Kidney (tissue), 14 donors: ENCODE results near the gene PLB1. TPM values are rescaled to one million over a fixed set of nuclear protein-coding genes. Genes with fewer than 3 reads are reported as not detected.

ENCODE experiments used
- DNase-seq, 5 donors: peaks; one replicate each; pipeline ENCODE4 v3.0.0-alpha.2; 2013 to 2020
- FAIRE-seq: peaks from 2 replicates; lab custom pipeline; 2012; peaks lifted over from hg19 to GRCh38; lab: Jason Lieb, UNC
- H3K27ac ChIP-seq, 2 donors: one replicate each; pipeline ENCODE4 v1.7.0; 2013; ENCODE audit warnings: low read depth in 2 of 2, low read length in 2 of 2, inconsistent platforms in 1 of 2
- H3K27me3 ChIP-seq: one replicate; pipeline ENCODE4 v1.7.1; 2013; ENCODE audit warnings: low read length, inconsistent platforms; ENCODE audit not compliant: control insufficient read depth, insufficient read depth
- H3K36me3 ChIP-seq, 3 donors: one replicate each; pipeline versions ENCODE4 v1.7.0 to v1.7.1; 2013; ENCODE audit warnings: low read length in 3 of 3, control low read depth in 1 of 3, inconsistent platforms in 1 of 3; ENCODE audit not compliant: insufficient read depth in 3 of 3, control insufficient read depth in 2 of 3
- H3K4me1 ChIP-seq, 3 donors: one replicate each; pipeline versions ENCODE4 v1.7.0 to v1.7.1; 2013; ENCODE audit warnings: low read length in 3 of 3, inconsistent platforms in 1 of 3, low read depth in 1 of 3; ENCODE audit not compliant: control insufficient read depth in 2 of 3, insufficient read depth in 2 of 3
- H3K4me3 ChIP-seq, 3 donors: one replicate each; pipeline versions ENCODE4 v1.7.0 to v1.8.1; 2013; ENCODE audit warnings: low read length in 3 of 3, control low read depth in 1 of 3, inconsistent platforms in 1 of 3
- H3K9ac ChIP-seq, 3 donors: one replicate each; pipeline versions ENCODE4 v1.7.0 to v1.7.1; 2013; ENCODE audit warnings: low read length in 3 of 3, control low read depth in 1 of 3, inconsistent platforms in 1 of 3
- H3K9me3 ChIP-seq, 3 donors: one replicate each; pipeline versions ENCODE4 v1.7.0 to v1.7.1; 2013; ENCODE audit warnings: low read length in 3 of 3, control low read depth in 1 of 3, inconsistent platforms in 1 of 3; ENCODE audit not compliant: control insufficient read depth in 2 of 3, insufficient read depth in 1 of 3
- CTCF ChIP-seq: IDR thresholded peaks from 3 replicates; pipeline ENCODE4 v1.5.1; 2012; ENCODE audit warnings: mild to moderate bottlenecking, moderate library complexity, borderline replicate concordance; ENCODE audit not compliant: insufficient read depth; ENCODE audit errors: extremely low read depth
- intact Hi-C: fragments of 100-400 bp; cut with DNase I; formaldehyde crosslinking; loops from one replicate; pipeline ENCODE4 v1.11.1; 2022
- polyA plus RNA-seq: library from polyadenylated mRNA; stranded (reverse); fragments of 350-450 nt; fragmentation: Illumina TruSeq; extraction: RNeasy Lipid Tissue Mini Kit (QIAGEN cat#74804); gene quantifications from one replicate; pipeline ENCODE4 v1.2.3, GENCODE V29; 2014; ENCODE audit warnings: low read depth, low replicate concordance; ENCODE audit not compliant: insufficient read depth
- total RNA-seq: library from RNA; stranded (reverse); fragmentation: NEBNext Ultra II Directional; extraction: Animal tissue kit (Norgen Biotek cat#: 25700); gene quantifications from one replicate; pipeline ENCODE4 v1.2.1, GENCODE V29; 2021
- donor health status: control.
- donor health status: control.
- donor health status: control.
- donor health status: control.
- donor health status: control.
- donor health status: DM: yes; HTN: yes; CAD: no.
- donor health status: Normal renal cell carcinoma (clear cell type).

Gene PLB1
- total and polyA plus RNA-seq, 2 donors from 2014 or later = 0.95 to 6.8 TPM

- no peak for TF ChIP-seq CTCF
- intact Hi-C loops = no loop called here
- DNase-seq (no peak), FAIRE-seq (no peak)
- no peaks in the 10 kb centered on the region for H3K27me3 ChIP-seq
- H3K36me3 ChIP-seq = no peaks in the 10 kb centered on the region
- H3K9ac ChIP-seq = no peak overlapping the region
- H3K27ac ChIP-seq = no peak overlapping the region
- no peaks in the 10 kb centered on the region for H3K4me1 ChIP-seq
- no peaks in the 10 kb centered on the region for H3K9me3 ChIP-seq
- no peak overlapping the region for H3K4me3 ChIP-seq
These were observed 42.8 kb downstream of the PLB1 start for GRCh38 chr2:28538652-28539051.

DNA sequence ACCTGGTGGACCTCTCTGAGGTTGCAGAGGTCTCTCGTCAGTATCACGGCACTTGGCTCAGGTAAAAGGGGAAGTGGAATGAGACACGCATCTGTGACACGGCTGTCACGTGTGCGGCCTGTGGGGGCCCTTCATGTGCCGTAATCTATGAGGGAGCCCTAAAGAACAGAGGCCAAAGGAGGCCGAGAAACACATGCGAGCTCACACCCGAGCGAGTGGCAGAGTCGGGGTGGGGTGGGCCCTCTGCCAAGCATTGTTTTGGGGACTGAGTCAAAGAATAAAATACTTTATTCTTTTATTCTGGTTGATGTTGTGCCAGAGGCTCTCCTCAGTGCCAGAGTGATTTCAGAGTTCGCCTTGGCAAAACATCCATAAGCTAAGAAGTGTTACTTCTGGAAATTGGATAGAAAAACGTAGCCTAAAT lies 43.3 kb downstream of the PLB1 start:
- FAIRE-seq = no peak
- no peak for TF ChIP-seq CTCF
- intact Hi-C loops = no loop called here
- no peaks in the 10 kb centered on the region for H3K4me1 ChIP-seq
- no peak overlapping the region for H3K27ac ChIP-seq
- DNase-seq = no peak
- no peak overlapping the region for H3K4me3 ChIP-seq
- H3K9ac ChIP-seq = no peak overlapping the region
- H3K9me3 ChIP-seq = no peaks in the 10 kb centered on the region
- no peaks in the 10 kb centered on the region for H3K27me3 ChIP-seq
- no peaks in the 10 kb centered on the region for H3K36me3 ChIP-seq

DNA sequence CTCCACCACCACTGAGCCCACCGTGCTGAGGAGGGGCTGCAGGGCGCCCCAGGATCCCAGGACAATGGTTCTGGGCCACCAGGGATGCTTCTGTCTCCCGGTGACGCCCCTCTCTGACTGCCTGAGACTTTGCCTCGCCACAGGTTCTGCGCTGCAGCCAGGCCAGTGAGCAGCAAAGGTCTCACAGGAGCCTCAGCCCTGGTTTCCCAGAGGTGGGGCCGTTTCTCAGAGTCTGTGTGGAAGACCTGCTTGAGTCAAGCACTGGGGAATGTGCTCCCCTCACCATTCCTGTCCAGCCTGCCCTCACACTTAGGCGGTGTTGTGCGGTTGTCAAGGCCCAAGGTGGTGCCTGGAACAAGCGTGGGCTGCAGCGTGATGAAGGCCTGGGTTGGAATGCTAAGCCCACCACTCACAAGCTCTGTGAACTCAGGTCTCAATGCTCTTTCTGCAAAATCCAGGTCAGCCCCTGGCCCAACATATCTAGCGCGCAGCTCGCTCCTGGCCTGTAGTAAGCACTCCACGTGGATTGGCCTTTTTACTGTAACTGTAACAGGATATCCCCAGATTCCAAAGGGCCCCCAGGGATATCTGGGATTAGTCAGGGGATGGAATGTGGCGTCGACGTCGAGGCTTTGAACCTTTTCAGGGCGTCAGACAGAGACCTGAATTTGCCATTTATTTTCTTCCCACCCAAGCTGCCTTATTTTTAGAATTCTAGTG lies 47.6 kb downstream of the PLB1 start:
- Histone ChIP-seq H3K27ac (no peak overlapping the region), H3K9me3 (no peaks in the 10 kb centered on the region), H3K9ac (no peak overlapping the region), H3K36me3 (no peaks in the 10 kb centered on the region), H3K27me3 (no peaks in the 10 kb centered on the region), H3K4me3 (no peak overlapping the region), H3K4me1 (no peaks in the 10 kb centered on the region)
- FAIRE-seq = no peak
- intact Hi-C loops = no loop called here
- TF ChIP-seq CTCF = no peak
- peak in 3 of 5 donors; percentile 41 to 67 (median 60) for DNase-seq

DNA sequence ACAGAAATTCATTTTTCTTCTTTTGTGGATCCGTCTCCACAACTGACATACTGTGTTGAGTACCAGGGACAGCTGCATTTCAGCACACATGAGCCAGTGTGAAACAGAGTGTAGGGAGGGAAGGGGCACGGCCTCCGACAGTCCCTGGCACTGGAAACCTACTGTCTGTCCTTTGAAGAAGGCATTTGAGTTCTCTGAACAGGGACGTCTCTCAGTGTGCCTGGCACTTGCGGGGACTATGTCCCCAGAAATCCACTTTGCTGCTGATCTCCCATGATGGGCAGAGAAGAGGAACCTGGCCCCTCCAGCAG lies 48.1 kb downstream of the PLB1 start:
- no peaks in the 10 kb centered on the region for H3K9me3 ChIP-seq
- no peaks in the 10 kb centered on the region for H3K27me3 ChIP-seq
- no peaks in the 10 kb centered on the region for H3K4me1 ChIP-seq
- no peak overlapping the region for H3K4me3 ChIP-seq
- no peak for TF ChIP-seq CTCF
- intact Hi-C loops = no loop called here
- no peak overlapping the region for H3K9ac ChIP-seq
- no peak for FAIRE-seq
- H3K36me3 ChIP-seq = no peaks in the 10 kb centered on the region
- H3K27ac ChIP-seq = no peak overlapping the region
- peak in 1 of 5 donors; percentile 51 for DNase-seq
